GM19023 (cell line): ENCODE data around the gene NIPAL3.
"Not testable (repeated sequence)": the region's sequence is repeated elsewhere in the genome, so short reads cannot be mapped to it uniquely, and the experiment has no call there.

Source experiments
- ATAC-seq: cut with Tn5 transposase; IDR thresholded peaks from one replicate; pipeline ENCODE4 v1.9.1; 2021; ENCODE audit warnings: mild to moderate bottlenecking, moderate library complexity; ENCODE audit not compliant: unreplicated experiment

Gene NIPAL3

GRCh38 chr1:24487455-24487854, 71.9 kb downstream of the NIPAL3 start:
- no peak for ATAC-seq

GRCh38 chr1:24488159-24488558, 72.6 kb downstream of the NIPAL3 start:
- not testable (repeated sequence) for ATAC-seq

GRCh38 chr1:24489674-24490073, 74.1 kb downstream of the NIPAL3 start:
- no peak for ATAC-seq

GRCh38 chr1:24490101-24490781, 74.6 kb downstream of the NIPAL3 start:
- no peak for ATAC-seq

- no peak for ATAC-seq
These were observed 76.2 kb downstream of the NIPAL3 start for GRCh38 chr1:24491577-24492360.

GRCh38 chr1:24492935-24493334, 77.3 kb downstream of the NIPAL3 start:
- not testable (repeated sequence) for ATAC-seq

GRCh38 chr1:24493785-24494184, 78.2 kb downstream of the NIPAL3 start:
- ATAC-seq, result no peak

- no peak for ATAC-seq
These were observed 83.0 kb downstream of the NIPAL3 start for GRCh38 chr1:24498589-24498988.

GRCh38 chr1:24500448-24501048, 84.9 kb downstream of the NIPAL3 start:
- no peak for ATAC-seq

- no peak for ATAC-seq
These were observed 85.9 kb downstream of the NIPAL3 start for GRCh38 chr1:24501371-24502064.

GRCh38 chr1:24502065-24502708, 86.6 kb downstream of the NIPAL3 start:
- no peak for ATAC-seq

- peak; percentile 62 for ATAC-seq
These were observed 87.1 kb downstream of the NIPAL3 start, which contains the start of gene RCAN3 for GRCh38 chr1:24502709-24503058. TSS of gene RCAN3 (plus strand) at chr1:24502836. CDS start at chr1:24514373, 11,537 bp downstream.

GRCh38 chr1:24503059-24503751, 87.6 kb downstream of the NIPAL3 start:
- no peak for ATAC-seq

GRCh38 chr1:24503870-24504523, 88.4 kb downstream of the NIPAL3 start:
- no peak for ATAC-seq

GRCh38 chr1:24504560-24504959, 89.0 kb downstream of the NIPAL3 start:
- no peak for ATAC-seq

- no peak for ATAC-seq
These were observed 90.2 kb downstream of the NIPAL3 start for GRCh38 chr1:24505816-24506215.

GRCh38 chr1:24506691-24507381, 91.2 kb downstream of the NIPAL3 start:
- no peak for ATAC-seq

GRCh38 chr1:24507405-24507804, 91.8 kb downstream of the NIPAL3 start:
- ATAC-seq, result no peak

GRCh38 chr1:24508911-24509310, 93.3 kb downstream of the NIPAL3 start:
- ATAC-seq, result no peak
